Loucy (cell line): ENCODE data around the gene C9.

Experiments
- H2AFZ ChIP-seq: fragments of 200-600 bp; sonication (generic); 2 replicates; pipeline ENCODE4 v1.6.0; 2016; ENCODE audit warnings: antibody characterized with exemption, mild to moderate bottlenecking, low read length, moderate library complexity
- H3F3A ChIP-seq: fragments of 200-600 bp; 2 replicates; pipeline ENCODE4 v1.6.0; 2016; ENCODE audit warnings: antibody characterized with exemption, low read depth, mild to moderate bottlenecking
- H3K27me3 ChIP-seq: fragments of 200-600 bp; sonication (generic); 2 replicates; pipeline ENCODE4 v1.6.1; 2014; ENCODE audit warnings: low read length, mild to moderate bottlenecking; ENCODE audit not compliant: insufficient read depth, poor library complexity, severe bottlenecking
- H3K36me3 ChIP-seq: fragments of 200-600 bp; sonication (generic); 2 replicates; pipeline ENCODE4 v1.6.1; 2016; ENCODE audit warnings: low read length; ENCODE audit not compliant: insufficient read depth
- H3K4me1 ChIP-seq: fragments of 200-600 bp; sonication (generic); 2 replicates; pipeline ENCODE4 v1.5.1; 2014; ENCODE audit warnings: low read length, mild to moderate bottlenecking; ENCODE audit not compliant: insufficient read depth, poor library complexity, severe bottlenecking
- H3K4me2 ChIP-seq: fragments of 200-600 bp; sonication (generic); 2 replicates; pipeline ENCODE4 v1.6.0; 2014; ENCODE audit warnings: antibody characterized with exemption, low read length, low read depth, mild to moderate bottlenecking; ENCODE audit not compliant: poor library complexity, severe bottlenecking
- H3K4me3 ChIP-seq: fragments of 200-600 bp; sonication (generic); 2 replicates; pipeline ENCODE4 v1.5.1; 2014; ENCODE audit warnings: low read length, mild to moderate bottlenecking, mixed read lengths; ENCODE audit not compliant: poor library complexity, severe bottlenecking
- H3K79me2 ChIP-seq: fragments of 200-600 bp; sonication (generic); 2 replicates; pipeline ENCODE4 v1.6.1; 2014; ENCODE audit warnings: low read length; ENCODE audit not compliant: insufficient read depth
- H3K9ac ChIP-seq: fragments of 200-600 bp; sonication (generic); 2 replicates; pipeline ENCODE4 v1.6.0; 2014; ENCODE audit warnings: mild to moderate bottlenecking, low read depth, low read length, moderate library complexity; ENCODE audit not compliant: poor library complexity, severe bottlenecking
- H3K9me2 ChIP-seq: fragments of 200-600 bp; sonication (generic); replicated peaks from 2 replicates; pipeline ENCODE4 v1.6.1; 2016; ENCODE audit warnings: low read depth, low read length, mixed read lengths
- H3K9me3 ChIP-seq: fragments of 200-600 bp; sonication (generic); 2 replicates; pipeline ENCODE4 v1.6.1; 2014; ENCODE audit warnings: mild to moderate bottlenecking, antibody characterized with exemption, low read length, low read depth; ENCODE audit not compliant: insufficient read depth
- H4K20me1 ChIP-seq: fragments of 200-600 bp; sonication (generic); 2 replicates; pipeline ENCODE4 v1.6.0; 2014; ENCODE audit warnings: antibody characterized with exemption, low read length, mild to moderate bottlenecking; ENCODE audit not compliant: insufficient read depth, poor library complexity, severe bottlenecking
- EZH2phosphoT487 ChIP-seq: fragments of 200-600 bp; IDR thresholded peaks from 2 replicates; pipeline ENCODE4 v1.6.1; 2018; ENCODE audit warnings: antibody characterized with exemption, mild to moderate bottlenecking, moderate library complexity, borderline replicate concordance
- TF ChIP-seq, protein P1 (sequence below): fragments of 200-600 bp; sonication (generic); conservative IDR thresholded peaks from 2 replicates; pipeline ENCODE4 v1.5.1; 2014; ENCODE audit warnings: mild to moderate bottlenecking, antibody characterized with exemption, low read length

The C9 gene

DNA sequence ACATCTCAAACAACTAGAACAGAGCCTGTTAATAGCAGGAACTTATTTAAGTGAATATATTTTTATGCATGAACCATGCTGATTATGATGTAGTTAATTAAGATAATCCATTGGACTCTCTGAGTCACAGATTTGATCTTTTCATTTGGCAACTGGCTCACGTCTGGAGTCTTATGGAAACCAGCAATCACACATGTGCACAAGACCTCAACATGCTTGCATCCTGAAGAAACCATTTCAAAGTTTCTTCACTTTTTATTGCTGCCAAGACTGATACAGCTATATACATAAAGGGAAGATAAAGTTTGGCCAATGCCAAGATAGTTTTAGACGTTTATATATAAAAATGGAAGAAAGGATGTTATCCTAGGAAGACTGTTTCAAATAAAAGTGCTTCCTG lies 13.3 kb upstream of the C9 start:
- H3K4me2 ChIP-seq = no peak overlapping the region
- TF ChIP-seq, protein P1, sequence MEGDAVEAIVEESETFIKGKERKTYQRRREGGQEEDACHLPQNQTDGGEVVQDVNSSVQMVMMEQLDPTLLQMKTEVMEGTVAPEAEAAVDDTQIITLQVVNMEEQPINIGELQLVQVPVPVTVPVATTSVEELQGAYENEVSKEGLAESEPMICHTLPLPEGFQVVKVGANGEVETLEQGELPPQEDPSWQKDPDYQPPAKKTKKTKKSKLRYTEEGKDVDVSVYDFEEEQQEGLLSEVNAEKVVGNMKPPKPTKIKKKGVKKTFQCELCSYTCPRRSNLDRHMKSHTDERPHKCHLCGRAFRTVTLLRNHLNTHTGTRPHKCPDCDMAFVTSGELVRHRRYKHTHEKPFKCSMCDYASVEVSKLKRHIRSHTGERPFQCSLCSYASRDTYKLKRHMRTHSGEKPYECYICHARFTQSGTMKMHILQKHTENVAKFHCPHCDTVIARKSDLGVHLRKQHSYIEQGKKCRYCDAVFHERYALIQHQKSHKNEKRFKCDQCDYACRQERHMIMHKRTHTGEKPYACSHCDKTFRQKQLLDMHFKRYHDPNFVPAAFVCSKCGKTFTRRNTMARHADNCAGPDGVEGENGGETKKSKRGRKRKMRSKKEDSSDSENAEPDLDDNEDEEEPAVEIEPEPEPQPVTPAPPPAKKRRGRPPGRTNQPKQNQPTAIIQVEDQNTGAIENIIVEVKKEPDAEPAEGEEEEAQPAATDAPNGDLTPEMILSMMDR = no peak
- TF ChIP-seq EZH2phosphoT487 = no peak
- no peaks in the 10 kb centered on the region for H3K27me3 ChIP-seq
- no peaks in the 10 kb centered on the region for H4K20me1 ChIP-seq
- H3K9ac ChIP-seq = no peak overlapping the region
- H3K9me3 ChIP-seq = no peaks in the 10 kb centered on the region
- no peaks in the 10 kb centered on the region for H3K9me2 ChIP-seq
- no peaks in the 10 kb centered on the region for H3K36me3 ChIP-seq
- no peaks in the 10 kb centered on the region for H3F3A ChIP-seq
- no peak overlapping the region for H2AFZ ChIP-seq
- H3K79me2 ChIP-seq = no peaks in the 10 kb centered on the region
- H3K4me3 ChIP-seq = no peak overlapping the region
- no peaks in the 10 kb centered on the region for H3K4me1 ChIP-seq

DNA sequence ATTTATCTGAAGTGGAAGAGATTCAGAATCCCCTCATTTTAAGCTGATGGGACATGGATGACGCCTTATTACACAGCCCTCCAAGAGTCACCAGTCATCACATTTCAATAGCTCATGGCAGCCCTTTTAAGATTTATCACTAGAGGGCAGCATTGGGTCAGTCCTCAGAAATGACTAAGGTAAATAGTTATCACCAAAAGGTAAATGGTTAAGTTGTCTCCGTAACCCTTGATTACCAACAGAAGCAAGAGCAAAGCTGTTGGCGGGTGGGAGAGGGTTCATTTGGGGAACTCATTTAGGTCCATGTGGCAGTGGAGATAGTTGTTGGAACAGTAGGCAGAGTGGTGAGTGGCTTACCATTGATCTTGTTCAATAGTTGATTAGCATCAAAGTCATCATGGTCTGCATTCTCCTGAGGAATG lies 12.0 kb upstream of the C9 start:
- no peaks in the 10 kb centered on the region for H3K27me3 ChIP-seq
- H3K4me2 ChIP-seq = no peak overlapping the region
- H3K4me3 ChIP-seq = no peak overlapping the region
- TF ChIP-seq, protein P1 = peak; percentile 94
- no peak for TF ChIP-seq EZH2phosphoT487
- H3K9me3 ChIP-seq = no peaks in the 10 kb centered on the region
- no peak overlapping the region for H2AFZ ChIP-seq
- no peaks in the 10 kb centered on the region for H3K4me1 ChIP-seq
- H4K20me1 ChIP-seq = no peaks in the 10 kb centered on the region
- H3K9ac ChIP-seq = no peak overlapping the region
- H3F3A ChIP-seq = no peaks in the 10 kb centered on the region
- H3K36me3 ChIP-seq = no peaks in the 10 kb centered on the region
- no peaks in the 10 kb centered on the region for H3K9me2 ChIP-seq
- no peaks in the 10 kb centered on the region for H3K79me2 ChIP-seq

DNA sequence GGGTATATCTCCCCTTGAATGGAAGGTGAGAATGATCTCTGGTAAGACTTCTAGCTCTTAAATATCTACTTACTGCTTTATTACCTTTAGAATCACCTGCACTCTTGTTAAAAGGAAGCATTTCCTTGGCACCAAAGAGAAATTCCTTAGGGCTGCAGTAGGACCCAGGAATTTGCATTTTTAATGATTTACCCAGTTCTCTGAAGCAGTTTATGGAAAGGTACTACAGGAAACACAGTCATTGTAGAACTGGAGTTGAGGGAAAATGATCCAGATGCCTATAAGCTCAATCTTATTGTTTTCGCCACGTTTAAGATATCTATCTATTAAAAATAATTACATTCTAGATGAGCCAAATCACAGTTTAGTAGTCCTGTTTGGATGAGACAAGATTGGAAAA lies 9.5 kb upstream of the C9 start:
- Histone ChIP-seq H3K27me3 (no peaks in the 10 kb centered on the region), H3K9me2 (no peaks in the 10 kb centered on the region), H3K79me2 (no peaks in the 10 kb centered on the region), H3K9ac (no peak overlapping the region), H3K9me3 (no peaks in the 10 kb centered on the region), H4K20me1 (no peaks in the 10 kb centered on the region), H3K4me3 (no peak overlapping the region), H3K4me1 (no peaks in the 10 kb centered on the region), H3F3A (no peaks in the 10 kb centered on the region), H2AFZ (no peak overlapping the region), H3K4me2 (no peak overlapping the region), H3K36me3 (no peaks in the 10 kb centered on the region)
- TF ChIP-seq, protein P1 = no peak
- no peak for TF ChIP-seq EZH2phosphoT487
